Hepatocyte (in vitro differentiated cells): Measurements from ENCODE around the gene ST6GALNAC4.

Source experiments
- EZH2 ChIP-seq: fragments of 200-600 bp; sonication (generic); IDR thresholded peaks from 2 replicates; pipeline ENCODE4 v1.6.1; 2016; ENCODE audit warnings: antibody characterized with exemption, mild to moderate bottlenecking, borderline replicate concordance
- TF ChIP-seq, protein P1 (sequence below): fragments of 200-600 bp; sonication (generic); IDR thresholded peaks from 2 replicates; pipeline ENCODE4 v1.5.1; 2016; ENCODE audit warnings: antibody characterized with exemption, mild to moderate bottlenecking; ENCODE audit not compliant: poor library complexity

DNA sequence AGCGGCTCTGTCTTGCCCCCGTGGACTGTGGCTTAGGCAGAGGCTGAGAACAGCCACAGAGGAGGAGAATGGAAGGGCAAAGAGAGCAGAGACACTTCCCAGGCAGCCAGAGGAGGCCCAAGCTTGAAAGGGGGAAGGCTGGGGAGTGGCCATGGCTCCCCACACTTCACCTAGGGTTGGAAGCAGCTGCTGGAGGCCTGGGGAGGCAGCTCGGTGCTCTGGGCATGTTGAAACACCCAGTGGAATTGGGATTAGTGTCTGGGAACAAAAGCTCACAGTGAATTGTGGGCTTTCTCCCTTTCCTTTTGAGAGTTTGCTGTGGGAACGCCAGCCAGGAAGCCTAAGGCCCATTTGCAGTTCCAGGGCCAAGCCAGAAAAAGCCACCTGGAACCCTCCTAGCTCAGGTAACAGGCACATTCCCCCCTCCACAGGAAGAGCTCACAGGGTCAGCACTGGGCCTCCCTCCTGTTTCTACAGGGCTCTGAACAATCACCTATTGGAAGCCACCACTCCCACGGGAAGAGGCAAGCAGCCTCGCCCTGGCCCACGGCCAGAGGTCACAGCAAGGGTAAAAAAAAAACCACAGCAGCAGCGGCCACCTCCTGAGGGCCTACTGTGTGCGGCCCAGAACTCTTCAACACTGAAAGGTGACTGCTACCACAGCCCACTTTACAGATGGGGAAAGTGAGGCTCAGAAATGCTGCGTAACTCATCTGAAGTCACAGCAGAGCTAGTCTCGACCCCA lies 43.7 kb upstream of the ST6GALNAC4 start:
- no peak for TF ChIP-seq EZH2
- TF ChIP-seq, protein P1, sequence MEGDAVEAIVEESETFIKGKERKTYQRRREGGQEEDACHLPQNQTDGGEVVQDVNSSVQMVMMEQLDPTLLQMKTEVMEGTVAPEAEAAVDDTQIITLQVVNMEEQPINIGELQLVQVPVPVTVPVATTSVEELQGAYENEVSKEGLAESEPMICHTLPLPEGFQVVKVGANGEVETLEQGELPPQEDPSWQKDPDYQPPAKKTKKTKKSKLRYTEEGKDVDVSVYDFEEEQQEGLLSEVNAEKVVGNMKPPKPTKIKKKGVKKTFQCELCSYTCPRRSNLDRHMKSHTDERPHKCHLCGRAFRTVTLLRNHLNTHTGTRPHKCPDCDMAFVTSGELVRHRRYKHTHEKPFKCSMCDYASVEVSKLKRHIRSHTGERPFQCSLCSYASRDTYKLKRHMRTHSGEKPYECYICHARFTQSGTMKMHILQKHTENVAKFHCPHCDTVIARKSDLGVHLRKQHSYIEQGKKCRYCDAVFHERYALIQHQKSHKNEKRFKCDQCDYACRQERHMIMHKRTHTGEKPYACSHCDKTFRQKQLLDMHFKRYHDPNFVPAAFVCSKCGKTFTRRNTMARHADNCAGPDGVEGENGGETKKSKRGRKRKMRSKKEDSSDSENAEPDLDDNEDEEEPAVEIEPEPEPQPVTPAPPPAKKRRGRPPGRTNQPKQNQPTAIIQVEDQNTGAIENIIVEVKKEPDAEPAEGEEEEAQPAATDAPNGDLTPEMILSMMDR, result no peak
